ENCODE data around the gene ABR.
A peak's percentile ranks its signal among the peaks of the same experiment; 100 is the strongest.

The ABR gene

DNA sequence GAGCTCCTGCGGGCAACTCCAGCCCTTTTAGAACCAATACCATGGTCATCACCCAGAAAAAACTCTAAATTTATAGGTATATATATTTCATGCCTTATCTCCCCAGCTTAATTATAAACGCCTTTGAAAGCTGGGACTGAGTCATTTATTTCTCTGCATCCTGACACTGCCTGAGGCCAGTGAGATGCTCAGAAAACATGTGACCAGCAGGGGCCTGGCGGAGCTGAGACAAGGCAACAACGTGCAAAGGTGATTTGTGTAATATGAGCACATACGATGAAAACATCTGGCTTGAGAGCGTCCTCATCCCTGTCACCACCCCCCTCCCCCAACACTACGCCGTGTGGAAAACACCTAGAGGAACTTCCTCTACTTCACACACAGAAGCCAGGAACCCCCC, 222.9 kb downstream of the ABR start:
- Histone ChIP-seq H3K36me3 (ENCODE audit: insufficient read depth, low read length) (no peaks in the 10 kb centered on the region), H3K9me3 (ENCODE audit: low read length) (no peaks in the 10 kb centered on the region), H3K27me3 (ENCODE audit: control insufficient read depth in 1 of 2, insufficient read depth in 2 of 2, low read length in 2 of 2) (no peaks in the 10 kb centered on the region), H3K9ac (ENCODE audit: low read length) (no peak overlapping the region), H3K27ac (ENCODE audit: low read depth, low read length) (peak overlapping the region; percentile 34), H3K4me1 (ENCODE audit: insufficient read depth, low read length) (peaks cover 39% of the 10 kb centered on the region), H3K4me3 (ENCODE audit: low read depth in 1 of 2, low read length in 2 of 2) (no peak overlapping the region)

DNA sequence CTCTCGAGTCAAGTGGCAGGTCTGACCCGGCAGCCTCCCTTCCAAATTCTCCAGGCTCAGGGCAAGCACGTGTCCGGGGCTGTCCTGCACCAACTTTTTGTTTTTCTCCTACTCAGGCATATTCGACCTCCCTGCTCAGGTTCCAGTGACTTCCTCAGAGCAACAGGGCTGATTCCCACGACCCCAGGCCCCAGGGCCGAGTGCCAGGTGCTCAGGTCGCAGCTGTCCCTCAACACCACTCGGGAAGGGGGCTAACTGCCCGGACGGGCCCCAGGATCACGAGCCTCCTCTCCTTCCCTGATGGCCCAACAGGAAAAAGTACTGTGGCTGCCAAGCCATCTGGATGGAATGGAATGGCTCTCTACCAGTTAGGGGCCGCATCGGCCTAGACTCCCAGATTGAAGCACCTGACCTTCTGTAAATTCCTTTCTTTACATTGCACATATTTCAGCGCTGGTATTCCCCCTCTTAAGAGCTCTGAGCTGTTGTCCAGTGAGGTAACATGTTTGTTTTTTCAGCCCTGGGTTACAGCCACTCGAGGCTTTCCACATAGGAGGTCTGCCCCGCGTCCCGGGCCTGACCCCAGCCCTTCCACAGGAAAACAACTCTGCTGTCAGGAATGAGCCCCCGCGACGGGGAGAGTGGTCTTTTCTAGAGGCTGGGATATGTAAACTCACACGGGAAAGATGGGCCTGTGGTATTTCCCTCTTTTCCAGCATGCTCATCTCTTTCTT, 225.2 kb downstream of the ABR start:
- no peaks in the 10 kb centered on the region for H3K36me3 ChIP-seq (ENCODE audit: insufficient read depth, low read length)
- peaks cover 50% of the 10 kb centered on the region for H3K4me1 ChIP-seq (ENCODE audit: insufficient read depth, low read length)
- no peaks in the 10 kb centered on the region for H3K27me3 ChIP-seq (ENCODE audit: control insufficient read depth in 1 of 2, insufficient read depth in 2 of 2, low read length in 2 of 2)
- H3K9ac ChIP-seq (ENCODE audit: low read length): peak overlapping the region; percentile 4
- H3K4me3 ChIP-seq (ENCODE audit: low read depth in 1 of 2, low read length in 2 of 2): no peak overlapping the region
- H3K9me3 ChIP-seq (ENCODE audit: low read length): no peaks in the 10 kb centered on the region
- peak overlapping the region; percentile 78 for H3K27ac ChIP-seq (ENCODE audit: low read depth, low read length)

DNA sequence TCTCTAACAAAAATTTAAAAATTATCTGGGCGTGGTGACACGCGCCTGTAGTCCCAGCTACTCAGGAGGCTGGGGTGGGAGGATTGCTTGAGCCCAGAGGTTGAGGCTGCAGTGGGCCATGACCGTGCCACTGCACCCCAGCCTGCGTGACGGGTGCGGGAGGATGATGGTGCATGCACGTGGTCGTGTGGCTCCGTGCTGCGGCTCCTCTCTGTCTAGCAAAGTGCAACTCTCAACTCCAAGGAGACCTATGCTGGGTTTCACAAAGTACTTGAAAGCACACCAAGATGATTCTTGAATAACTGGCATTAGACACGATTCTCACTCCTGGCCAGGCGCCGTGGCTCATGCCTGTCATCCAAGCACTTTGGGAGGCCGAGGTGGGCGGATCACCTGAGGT, 226.0 kb downstream of the ABR start:
- no peak overlapping the region for H3K9ac ChIP-seq (ENCODE audit: low read length)
- no peaks in the 10 kb centered on the region for H3K27me3 ChIP-seq (ENCODE audit: control insufficient read depth in 1 of 2, insufficient read depth in 2 of 2, low read length in 2 of 2)
- H3K9me3 ChIP-seq (ENCODE audit: low read length): no peaks in the 10 kb centered on the region
- peaks cover 51% of the 10 kb centered on the region for H3K4me1 ChIP-seq (ENCODE audit: insufficient read depth, low read length)
- H3K36me3 ChIP-seq (ENCODE audit: insufficient read depth, low read length): no peaks in the 10 kb centered on the region
- H3K27ac ChIP-seq (ENCODE audit: low read depth, low read length): peak overlapping the region; percentile 78
- no peak overlapping the region for H3K4me3 ChIP-seq (ENCODE audit: low read depth in 1 of 2, low read length in 2 of 2)

Data from muscle layer of colon (tissue), 2 donors.